Midbrain (tissue), 1 donor: ENCODE results near the gene CYB561A3.
A peak's percentile ranks its signal among the peaks of the same experiment; 100 is the strongest.

Experiments
- DNase-seq: peaks from one replicate; lab custom pipeline; 2025; lab: John Stamatoyannopoulos, UW

CYB561A3 gene

GRCh38 chr11:61369372-61370348, 8.0 kb upstream of the CYB561A3 start:
- peak; percentile 12 for DNase-seq

GRCh38 chr11:61368646-61369045, 7.0 kb upstream of the CYB561A3 start:
- DNase-seq = no peak

GRCh38 chr11:61367406-61367805, 5.7 kb upstream of the CYB561A3 start:
- no peak for DNase-seq

GRCh38 chr11:61364012-61364675, 2.5 kb upstream of the CYB561A3 start:
- DNase-seq = no peak

GRCh38 chr11:61362542-61362875, 827 bp upstream of the CYB561A3 start:
- DNase-seq = no peak

GRCh38 chr11:61361237-61361740, 393 bp downstream of the CYB561A3 start:
- DNase-seq = no peak

- DNase-seq = no peak
These were observed 2.2 kb downstream of the CYB561A3 start for GRCh38 chr11:61359516-61359915.

GRCh38 chr11:61358566-61358965, 3.1 kb downstream of the CYB561A3 start:
- DNase-seq = no peak

GRCh38 chr11:61357894-61358239, 3.8 kb downstream of the CYB561A3 start:
- DNase-seq = no peak

GRCh38 chr11:61357233-61357893, 4.3 kb downstream of the CYB561A3 start:
- no peak for DNase-seq

- DNase-seq = no peak
These were observed 5.0 kb downstream of the CYB561A3 start for GRCh38 chr11:61356706-61357105.

- no peak for DNase-seq
These were observed 7.5 kb downstream of the CYB561A3 start for GRCh38 chr11:61354208-61354607.

GRCh38 chr11:61353131-61354067, 8.3 kb downstream of the CYB561A3 start:
- DNase-seq = no peak

- DNase-seq = no peak
These were observed 9.6 kb downstream of the CYB561A3 start for GRCh38 chr11:61352038-61352437.

GRCh38 chr11:61350803-61351202, 10.9 kb downstream of the CYB561A3 start:
- no peak for DNase-seq

GRCh38 chr11:61350336-61350735, 11.3 kb downstream of the CYB561A3 start:
- no peak for DNase-seq

- DNase-seq = no peak
These were observed 11.8 kb downstream of the CYB561A3 start for GRCh38 chr11:61349916-61350315.

GRCh38 chr11:61349189-61349751, 12.4 kb downstream of the CYB561A3 start:
- DNase-seq = no peak

- DNase-seq = no peak
These were observed 13.7 kb downstream of the CYB561A3 start for GRCh38 chr11:61347916-61348461.

- DNase-seq = no peak
These were observed 15.5 kb downstream of the CYB561A3 start for GRCh38 chr11:61345954-61346843.
